GM18520 (cell line): Measurements from ENCODE around the gene HIGD1A.
"Not testable (repeated sequence)": the region's sequence is repeated elsewhere in the genome, so short reads cannot be mapped to it uniquely, and the experiment has no call there.

Source experiments
- ATAC-seq: cut with Tn5 transposase; IDR thresholded peaks from one replicate; pipeline ENCODE4 v1.9.1; 2021; ENCODE audit not compliant: unreplicated experiment

Gene HIGD1A

GRCh38 chr3:42829628-42830436, 25.5 kb upstream of the HIGD1A start:
- no peak for ATAC-seq

GRCh38 chr3:42829083-42829627, 24.9 kb upstream of the HIGD1A start:
- no peak for ATAC-seq

- no peak for ATAC-seq
Observed at GRCh38 chr3:42827654-42828053, 23.4 kb upstream of the HIGD1A start.

GRCh38 chr3:42827023-42827422, 22.7 kb upstream of the HIGD1A start:
- ATAC-seq, result no peak

GRCh38 chr3:42826141-42826540, 21.9 kb upstream of the HIGD1A start:
- no peak for ATAC-seq

- ATAC-seq, result no peak
Observed at GRCh38 chr3:42823351-42823750, 19.1 kb upstream of the HIGD1A start.

GRCh38 chr3:42822828-42823227, 18.5 kb upstream of the HIGD1A start:
- ATAC-seq, result no peak

GRCh38 chr3:42820746-42821051, 16.4 kb upstream of the HIGD1A start:
- no peak for ATAC-seq

GRCh38 chr3:42819351-42819965, 15.2 kb upstream of the HIGD1A start:
- ATAC-seq, result no peak

GRCh38 chr3:42815826-42816225, 11.5 kb upstream of the HIGD1A start:
- no peak for ATAC-seq

- no peak for ATAC-seq
Observed at GRCh38 chr3:42814914-42815507, 10.7 kb upstream of the HIGD1A start.

GRCh38 chr3:42814246-42814645, 10.0 kb upstream of the HIGD1A start:
- no peak for ATAC-seq

- not testable (repeated sequence) for ATAC-seq
Observed at GRCh38 chr3:42811118-42811883, 7.0 kb upstream of the HIGD1A start.

GRCh38 chr3:42810706-42811105, 6.4 kb upstream of the HIGD1A start:
- ATAC-seq, result not testable (repeated sequence)

- no peak for ATAC-seq
Observed at GRCh38 chr3:42809202-42809601, 4.9 kb upstream of the HIGD1A start, which contains the start of gene ACKR2. Gene ACKR2 (plus strand): TSS chr3:42809445. CDS start chr3:42864503, 55,058 bp downstream.

- ATAC-seq, result no peak
Observed at GRCh38 chr3:42807929-42808328, 3.6 kb upstream of the HIGD1A start.

- ATAC-seq, result no peak
Observed at GRCh38 chr3:42805141-42805821, 991 bp upstream of the HIGD1A start.

- no peak for ATAC-seq
Observed at GRCh38 chr3:42804831-42805132, 492 bp upstream of the HIGD1A start.

GRCh38 chr3:42803414-42804105, 730 bp downstream of the HIGD1A start:
- no peak for ATAC-seq

GRCh38 chr3:42802876-42803413, 1.3 kb downstream of the HIGD1A start:
- no peak for ATAC-seq
